ENCODE data around the gene PPP1R12A.
"Not testable (repeated sequence)": the region's sequence is repeated elsewhere in the genome, so short reads cannot be mapped to it uniquely, and the experiment has no call there.

Gene PPP1R12A

GRCh38 chr12:79878506-79878905 is 56.4 kb downstream of the PPP1R12A start:
- not testable (repeated sequence) for H3K4me3 ChIP-seq (ENCODE audit: low read depth in 1 of 2, low read length in 2 of 2); H3K9me3 ChIP-seq (ENCODE audit: control insufficient read depth in 1 of 2, low read length in 2 of 2); H3K9ac ChIP-seq (ENCODE audit: low read depth in 1 of 2, low read length in 2 of 2); H3K4me1 ChIP-seq (ENCODE audit: control insufficient read depth in 1 of 2, insufficient read depth in 2 of 2, low read length in 2 of 2); H3K27ac ChIP-seq (ENCODE audit: low read depth, low read length); H3K27me3 ChIP-seq (ENCODE audit: control insufficient read depth in 1 of 2, insufficient read depth in 2 of 2, low read length in 2 of 2); H3K36me3 ChIP-seq (ENCODE audit: control insufficient read depth in 1 of 2, insufficient read depth in 2 of 2, low read length in 2 of 2)

GRCh38 chr12:79877246-79877645 is 57.7 kb downstream of the PPP1R12A start:
- Histone ChIP-seq H3K9ac (ENCODE audit: low read depth in 1 of 2, low read length in 2 of 2) (no peak overlapping the region), H3K36me3 (ENCODE audit: control insufficient read depth in 1 of 2, insufficient read depth in 2 of 2, low read length in 2 of 2) (peaks cover 0 to 4% of the 10 kb centered on the region in 2 donors), H3K27me3 (ENCODE audit: control insufficient read depth in 1 of 2, insufficient read depth in 2 of 2, low read length in 2 of 2) (no peaks in the 10 kb centered on the region), H3K4me1 (ENCODE audit: control insufficient read depth in 1 of 2, insufficient read depth in 2 of 2, low read length in 2 of 2) (no peaks in the 10 kb centered on the region), H3K9me3 (ENCODE audit: control insufficient read depth in 1 of 2, low read length in 2 of 2) (no peaks in the 10 kb centered on the region), H3K27ac (ENCODE audit: low read depth, low read length) (no peak overlapping the region), H3K4me3 (ENCODE audit: low read depth in 1 of 2, low read length in 2 of 2) (no peak overlapping the region)

- peaks cover 0 to 7% of the 10 kb centered on the region in 2 donors for H3K36me3 ChIP-seq (ENCODE audit: control insufficient read depth in 1 of 2, insufficient read depth in 2 of 2, low read length in 2 of 2)
- peaks cover 0 to 4% of the 10 kb centered on the region in 2 donors for H3K4me1 ChIP-seq (ENCODE audit: control insufficient read depth in 1 of 2, insufficient read depth in 2 of 2, low read length in 2 of 2)
- H3K9ac ChIP-seq (ENCODE audit: low read depth in 1 of 2, low read length in 2 of 2): no peak overlapping the region
- no peak overlapping the region for H3K27ac ChIP-seq (ENCODE audit: low read depth, low read length)
- no peaks in the 10 kb centered on the region for H3K9me3 ChIP-seq (ENCODE audit: control insufficient read depth in 1 of 2, low read length in 2 of 2)
- no peak overlapping the region for H3K4me3 ChIP-seq (ENCODE audit: low read depth in 1 of 2, low read length in 2 of 2)
- no peaks in the 10 kb centered on the region for H3K27me3 ChIP-seq (ENCODE audit: control insufficient read depth in 1 of 2, insufficient read depth in 2 of 2, low read length in 2 of 2)
Observed at GRCh38 chr12:79874665-79875064, 60.2 kb downstream of the PPP1R12A start.

GRCh38 chr12:79873201-79873600 is 61.7 kb downstream of the PPP1R12A start:
- Histone ChIP-seq H3K27me3 (ENCODE audit: control insufficient read depth in 1 of 2, insufficient read depth in 2 of 2, low read length in 2 of 2) (no peaks in the 10 kb centered on the region), H3K4me3 (ENCODE audit: low read depth in 1 of 2, low read length in 2 of 2) (no peak overlapping the region), H3K9me3 (ENCODE audit: control insufficient read depth in 1 of 2, low read length in 2 of 2) (no peaks in the 10 kb centered on the region), H3K4me1 (ENCODE audit: control insufficient read depth in 1 of 2, insufficient read depth in 2 of 2, low read length in 2 of 2) (peaks cover 0 to 4% of the 10 kb centered on the region in 2 donors), H3K36me3 (ENCODE audit: control insufficient read depth in 1 of 2, insufficient read depth in 2 of 2, low read length in 2 of 2) (peaks cover 0 to 7% of the 10 kb centered on the region in 2 donors), H3K27ac (ENCODE audit: low read depth, low read length) (no peak overlapping the region), H3K9ac (ENCODE audit: low read depth in 1 of 2, low read length in 2 of 2) (no peak overlapping the region)

- Histone ChIP-seq H3K9ac (ENCODE audit: low read depth in 1 of 2, low read length in 2 of 2) (no peak overlapping the region), H3K36me3 (ENCODE audit: control insufficient read depth in 1 of 2, insufficient read depth in 2 of 2, low read length in 2 of 2) (peaks cover 0 to 13% of the 10 kb centered on the region in 2 donors), H3K4me1 (ENCODE audit: control insufficient read depth in 1 of 2, insufficient read depth in 2 of 2, low read length in 2 of 2) (peaks cover 0 to 4% of the 10 kb centered on the region in 2 donors), H3K9me3 (ENCODE audit: control insufficient read depth in 1 of 2, low read length in 2 of 2) (no peaks in the 10 kb centered on the region), H3K27ac (ENCODE audit: low read depth, low read length) (no peak overlapping the region), H3K4me3 (ENCODE audit: low read depth in 1 of 2, low read length in 2 of 2) (no peak overlapping the region), H3K27me3 (ENCODE audit: control insufficient read depth in 1 of 2, insufficient read depth in 2 of 2, low read length in 2 of 2) (no peaks in the 10 kb centered on the region)
Observed at GRCh38 chr12:79871621-79872020, 63.3 kb downstream of the PPP1R12A start.

GRCh38 chr12:79870916-79871315 is 64.0 kb downstream of the PPP1R12A start:
- Histone ChIP-seq H3K27me3 (ENCODE audit: control insufficient read depth in 1 of 2, insufficient read depth in 2 of 2, low read length in 2 of 2) (no peaks in the 10 kb centered on the region), H3K4me1 (ENCODE audit: control insufficient read depth in 1 of 2, insufficient read depth in 2 of 2, low read length in 2 of 2) (peaks cover 0 to 4% of the 10 kb centered on the region in 2 donors), H3K9me3 (ENCODE audit: control insufficient read depth in 1 of 2, low read length in 2 of 2) (no peaks in the 10 kb centered on the region), H3K4me3 (ENCODE audit: low read depth in 1 of 2, low read length in 2 of 2) (no peak overlapping the region), H3K9ac (ENCODE audit: low read depth in 1 of 2, low read length in 2 of 2) (no peak overlapping the region), H3K27ac (ENCODE audit: low read depth, low read length) (no peak overlapping the region), H3K36me3 (ENCODE audit: control insufficient read depth in 1 of 2, insufficient read depth in 2 of 2, low read length in 2 of 2) (peaks cover 0 to 10% of the 10 kb centered on the region in 2 donors)

GRCh38 chr12:79859646-79860045 is 75.3 kb downstream of the PPP1R12A start:
- peaks cover 4 to 7% of the 10 kb centered on the region in 2 donors for H3K36me3 ChIP-seq (ENCODE audit: control insufficient read depth in 1 of 2, insufficient read depth in 2 of 2, low read length in 2 of 2)

GRCh38 chr12:79858518-79858917 is 76.4 kb downstream of the PPP1R12A start:
- Histone ChIP-seq H3K27ac (ENCODE audit: low read depth, low read length) (no peak overlapping the region), H3K9me3 (ENCODE audit: control insufficient read depth in 1 of 2, low read length in 2 of 2) (no peaks in the 10 kb centered on the region), H3K9ac (ENCODE audit: low read depth in 1 of 2, low read length in 2 of 2) (no peak overlapping the region), H3K27me3 (ENCODE audit: control insufficient read depth in 1 of 2, insufficient read depth in 2 of 2, low read length in 2 of 2) (no peaks in the 10 kb centered on the region), H3K4me3 (ENCODE audit: low read depth in 1 of 2, low read length in 2 of 2) (no peak overlapping the region), H3K36me3 (ENCODE audit: control insufficient read depth in 1 of 2, insufficient read depth in 2 of 2, low read length in 2 of 2) (peaks cover 4 to 7% of the 10 kb centered on the region in 2 donors), H3K4me1 (ENCODE audit: control insufficient read depth in 1 of 2, insufficient read depth in 2 of 2, low read length in 2 of 2) (no peaks in the 10 kb centered on the region)

More at GRCh38 chr12:79859646-79860045, 75.3 kb downstream of the PPP1R12A start:
- Histone ChIP-seq H3K9me3 (ENCODE audit: control insufficient read depth in 1 of 2, low read length in 2 of 2) (no peaks in the 10 kb centered on the region), H3K4me1 (ENCODE audit: control insufficient read depth in 1 of 2, insufficient read depth in 2 of 2, low read length in 2 of 2) (no peaks in the 10 kb centered on the region), H3K4me3 (ENCODE audit: low read depth in 1 of 2, low read length in 2 of 2) (no peak overlapping the region), H3K27me3 (ENCODE audit: control insufficient read depth in 1 of 2, insufficient read depth in 2 of 2, low read length in 2 of 2) (no peaks in the 10 kb centered on the region), H3K27ac (ENCODE audit: low read depth, low read length) (no peak overlapping the region), H3K9ac (ENCODE audit: low read depth in 1 of 2, low read length in 2 of 2) (no peak overlapping the region)

- Histone ChIP-seq H3K4me3 (ENCODE audit: low read depth in 1 of 2, low read length in 2 of 2) (no peak overlapping the region), H3K9me3 (ENCODE audit: control insufficient read depth in 1 of 2, low read length in 2 of 2) (no peaks in the 10 kb centered on the region), H3K36me3 (ENCODE audit: control insufficient read depth in 1 of 2, insufficient read depth in 2 of 2, low read length in 2 of 2) (peaks cover 4 to 7% of the 10 kb centered on the region in 2 donors)
Observed at GRCh38 chr12:79857675-79858074, 77.2 kb downstream of the PPP1R12A start.

GRCh38 chr12:79850610-79851299 is 84.1 kb downstream of the PPP1R12A start:
- Histone ChIP-seq H3K4me1 (ENCODE audit: control insufficient read depth in 1 of 2, insufficient read depth in 2 of 2, low read length in 2 of 2) (no peaks in the 10 kb centered on the region), H3K4me3 (ENCODE audit: low read depth in 1 of 2, low read length in 2 of 2) (no peak overlapping the region), H3K36me3 (ENCODE audit: control insufficient read depth in 1 of 2, insufficient read depth in 2 of 2, low read length in 2 of 2) (no peaks in the 10 kb centered on the region), H3K9ac (ENCODE audit: low read depth in 1 of 2, low read length in 2 of 2) (no peak overlapping the region), H3K27ac (ENCODE audit: low read depth, low read length) (no peak overlapping the region), H3K27me3 (ENCODE audit: control insufficient read depth in 1 of 2, insufficient read depth in 2 of 2, low read length in 2 of 2) (no peaks in the 10 kb centered on the region), H3K9me3 (ENCODE audit: control insufficient read depth in 1 of 2, low read length in 2 of 2) (no peaks in the 10 kb centered on the region)

More at GRCh38 chr12:79857675-79858074, 77.2 kb downstream of the PPP1R12A start:
- Histone ChIP-seq H3K27me3 (ENCODE audit: control insufficient read depth in 1 of 2, insufficient read depth in 2 of 2, low read length in 2 of 2) (no peaks in the 10 kb centered on the region), H3K27ac (ENCODE audit: low read depth, low read length) (no peak overlapping the region), H3K4me1 (ENCODE audit: control insufficient read depth in 1 of 2, insufficient read depth in 2 of 2, low read length in 2 of 2) (no peaks in the 10 kb centered on the region), H3K9ac (ENCODE audit: low read depth in 1 of 2, low read length in 2 of 2) (no peak overlapping the region)

Data from duodenal mucosa (tissue), 2 donors.